Epithelial cell of esophagus (primary cell): ENCODE results near the gene HGF.
A peak's percentile ranks its signal among the peaks of the same experiment; 100 is the strongest.

Source experiments
- DNase-seq: peaks from one replicate; pipeline ENCODE4 v3.0.0; 2010; ENCODE audit warnings: low read depth
- H3K4me3 ChIP-seq: 2 replicates; pipeline ENCODE4 v1.5.1; 2011; ENCODE audit warnings: mild to moderate bottlenecking, low read length, control low read depth
- CTCF ChIP-seq: IDR thresholded peaks from 2 replicates; pipeline ENCODE4 v1.5.1; 2011; ENCODE audit warnings: low read depth, mild to moderate bottlenecking, low read length, control low read depth, inconsistent platforms; ENCODE audit not compliant: insufficient read depth; ENCODE audit errors: missing control alignments

The HGF gene

GRCh38 chr7:81788246-81788645, 18.4 kb upstream of the HGF start:
- TF ChIP-seq CTCF, result no peak
- no peak for DNase-seq
- no peak overlapping the region for H3K4me3 ChIP-seq

DNA sequence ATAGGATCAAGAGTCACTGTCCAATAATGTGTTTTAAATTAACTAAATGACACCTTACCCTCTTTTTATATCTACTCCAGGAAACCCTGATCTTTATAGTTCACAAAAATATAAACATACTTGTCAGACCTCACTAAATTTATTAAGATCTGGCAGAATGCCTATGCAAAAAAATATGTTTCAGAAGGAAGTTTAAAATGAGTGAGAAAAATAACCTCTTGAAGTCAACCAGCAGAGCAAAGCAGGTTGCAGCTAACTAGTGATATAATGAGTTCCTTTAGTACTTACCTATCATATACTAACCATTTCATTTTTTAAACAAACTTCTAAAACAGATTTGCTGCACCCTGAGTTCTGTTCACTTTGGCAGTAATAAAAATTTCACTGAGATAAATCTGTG, 14.0 kb upstream of the HGF start:
- no peak overlapping the region for H3K4me3 ChIP-seq
- no peak for DNase-seq
- TF ChIP-seq CTCF, result no peak

DNA sequence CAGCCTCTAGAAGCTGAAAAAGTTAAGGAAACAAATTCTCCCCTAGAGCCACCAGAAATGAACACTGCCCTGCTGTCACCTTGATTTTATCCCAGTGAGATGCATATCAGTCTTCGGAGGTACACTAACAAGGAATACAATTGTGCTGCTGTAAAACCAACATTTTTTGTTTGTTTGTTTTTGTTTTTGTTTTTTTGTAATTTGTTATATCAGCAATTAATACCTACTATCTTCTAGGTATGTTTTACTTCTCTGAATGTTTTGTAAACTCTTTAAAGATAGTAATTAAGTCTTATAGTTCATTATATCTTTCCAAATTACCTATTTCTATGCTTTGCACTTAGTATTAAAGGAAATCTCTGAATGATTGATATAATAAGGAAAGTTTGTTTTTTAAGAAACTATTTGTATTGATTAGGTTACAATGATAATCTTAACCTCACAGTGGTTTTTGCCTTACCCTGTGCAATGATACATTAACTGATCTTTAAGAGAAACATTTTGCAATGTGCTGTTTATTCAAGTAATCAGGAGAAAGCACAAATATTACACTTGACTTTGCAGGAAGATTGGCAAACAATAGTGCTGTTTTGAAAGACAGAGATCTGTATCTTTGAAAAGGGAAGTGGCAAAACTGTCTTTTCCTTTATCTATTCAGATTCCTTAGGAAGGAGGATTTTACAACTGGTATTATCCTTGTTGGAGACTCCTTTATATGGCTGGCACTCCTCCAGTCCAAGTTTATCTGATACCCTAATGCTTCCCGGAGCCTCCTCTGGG, 11.3 kb upstream of the HGF start:
- H3K4me3 ChIP-seq, result no peak overlapping the region

DNA sequence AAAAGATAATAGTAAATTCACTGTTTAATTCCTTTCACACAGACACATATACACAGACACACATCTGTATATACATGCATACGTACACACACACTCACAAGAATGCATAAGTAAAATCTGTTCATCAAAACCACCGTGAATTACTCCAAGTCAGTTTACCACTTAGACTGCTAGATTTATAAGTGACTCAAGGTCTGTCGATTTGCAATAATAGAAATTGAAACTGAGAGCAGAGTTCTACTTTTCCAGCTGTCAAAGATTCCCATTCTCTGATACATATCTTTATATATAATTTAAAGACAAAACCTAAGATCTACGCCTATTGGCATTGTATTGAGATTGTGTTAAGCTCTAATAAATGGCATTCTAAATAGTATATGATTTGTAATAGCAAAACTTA, 9.9 kb upstream of the HGF start:
- no peak for TF ChIP-seq CTCF
- no peak for DNase-seq
- H3K4me3 ChIP-seq, result no peak overlapping the region

More for the DNA sequence above, 11.3 kb upstream of the HGF start:
- no peak for DNase-seq
- no peak for TF ChIP-seq CTCF

DNA sequence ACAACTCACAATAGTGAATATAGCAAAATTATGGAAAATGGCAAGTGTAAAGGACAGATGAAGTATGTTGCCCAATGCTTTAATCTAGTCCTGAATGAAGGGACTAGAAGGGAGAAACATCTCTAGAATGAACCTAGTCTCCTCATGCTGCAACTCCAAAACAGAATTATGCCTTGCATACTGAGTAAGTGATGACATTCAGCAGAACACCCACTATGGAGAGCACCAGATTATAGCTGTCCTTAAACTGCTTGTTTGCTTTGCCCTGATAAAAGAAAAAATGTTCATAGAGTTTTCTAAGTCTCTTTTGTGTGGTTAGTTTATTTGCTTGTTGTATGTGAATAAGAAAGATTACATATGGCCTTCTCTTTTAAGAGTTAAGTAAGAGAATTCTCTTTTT, 7.8 kb upstream of the HGF start:
- DNase-seq, result no peak
- no peak overlapping the region for H3K4me3 ChIP-seq
- no peak for TF ChIP-seq CTCF

DNA sequence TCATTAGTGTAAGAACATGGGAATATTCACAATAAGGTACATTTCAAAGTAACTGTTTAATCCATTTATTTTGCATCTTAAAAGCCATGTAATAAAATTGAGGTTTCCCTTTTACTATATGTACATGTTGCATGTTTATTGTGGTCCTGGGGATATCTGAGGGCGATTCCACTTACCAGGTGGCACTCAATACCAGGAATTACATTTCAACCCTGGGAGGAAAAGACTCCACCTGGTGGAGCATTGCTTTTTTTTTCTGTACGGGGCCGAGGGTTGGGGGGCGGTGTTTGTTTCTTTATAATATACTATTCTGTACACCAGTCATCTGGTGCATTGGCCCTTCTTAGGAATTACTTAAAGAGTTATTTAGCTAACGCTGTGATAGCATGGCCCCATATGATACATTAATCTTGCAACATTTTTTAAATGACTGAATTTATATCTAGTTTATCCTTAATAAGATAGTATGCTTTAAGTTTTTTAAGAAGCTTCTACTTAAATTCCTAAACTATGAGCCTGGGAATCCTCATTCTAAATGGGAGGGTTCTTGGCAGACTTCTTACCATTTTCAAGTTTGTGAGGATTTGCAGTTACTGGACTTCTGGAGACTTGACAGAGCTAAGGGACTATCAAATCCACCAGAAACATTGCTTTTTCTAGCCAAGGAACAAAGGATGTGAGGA, 7.2 kb upstream of the HGF start:
- peak; percentile 13 for TF ChIP-seq CTCF
- DNase-seq, result no peak
- no peak overlapping the region for H3K4me3 ChIP-seq
